GM10248 (cell line): ENCODE data around the gene CRAMP1.

Experiments used
- CTCF ChIA-PET: fragments of 300-600 bp; sonication (Branson Sonifier 250); formaldehyde crosslinking; extraction: SDS; loops from one replicate; lab custom pipeline; 2021; ENCODE audit warnings: antibody characterized with exemption; lab: Yijun Ruan, JAX
- POLR2A ChIA-PET: fragments of 350-650 bp; sonication (Branson Sonifier 250); formaldehyde crosslinking; extraction: SDS; loops from one replicate; lab custom pipeline; 2020; ENCODE audit warnings: antibody characterized with exemption; lab: Yijun Ruan, JAX
- DNase-seq: peaks from one replicate; pipeline ENCODE4 v3.0.0; 2012; ENCODE audit errors: extremely low spot score
- TF ChIP-seq, protein P1 (sequence below): IDR thresholded peaks from 2 replicates; pipeline ENCODE4 v1.5.1; 2012; ENCODE audit warnings: mild to moderate bottlenecking, low read depth; ENCODE audit errors: extremely low read depth, missing control alignments, control extremely low read depth

CRAMP1 gene

DNA sequence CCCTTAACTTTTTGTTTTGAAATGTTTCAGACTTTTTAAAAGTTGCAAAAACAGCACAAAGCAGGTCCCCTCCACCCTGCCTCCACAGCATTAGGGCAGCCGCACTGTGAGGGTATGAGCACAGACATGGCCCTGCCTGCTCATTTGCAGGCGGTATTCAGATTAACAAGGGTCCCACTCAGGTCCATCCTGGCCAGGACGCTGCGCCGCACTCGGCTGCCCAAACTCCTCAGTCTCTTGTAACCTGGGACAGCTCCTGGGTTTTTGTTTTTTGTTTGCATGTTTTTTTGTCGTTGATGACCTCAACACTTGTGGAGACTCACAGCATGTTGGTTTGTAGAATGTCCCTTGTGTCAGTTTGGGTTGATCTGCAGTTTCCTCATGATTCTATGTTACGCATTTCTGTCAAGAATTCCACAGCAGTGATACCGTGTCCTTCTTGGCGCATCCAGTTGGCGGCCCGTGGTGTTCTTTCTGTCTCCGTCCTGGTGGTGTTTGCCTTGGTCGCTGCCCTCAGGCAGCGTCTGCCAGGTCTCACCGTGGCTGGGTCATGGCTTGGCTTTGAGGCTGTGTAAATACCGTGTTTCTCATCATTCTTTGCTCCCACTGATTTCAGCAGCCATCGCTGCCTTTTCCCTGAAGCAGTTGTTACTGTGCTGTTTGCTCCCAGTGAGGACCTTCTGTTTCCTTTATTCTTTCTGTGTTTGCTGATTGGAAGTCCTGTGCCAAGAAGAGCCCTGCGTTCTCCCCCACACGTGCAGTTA is 18.5 kb downstream of the CRAMP1 start:
- CTCF ChIA-PET, result interaction anchor here (1.2 kb wide), 1 partner anchor 40 kb away, joined by 3 read pairs; no protein-coding TSS in a partner anchor

DNA sequence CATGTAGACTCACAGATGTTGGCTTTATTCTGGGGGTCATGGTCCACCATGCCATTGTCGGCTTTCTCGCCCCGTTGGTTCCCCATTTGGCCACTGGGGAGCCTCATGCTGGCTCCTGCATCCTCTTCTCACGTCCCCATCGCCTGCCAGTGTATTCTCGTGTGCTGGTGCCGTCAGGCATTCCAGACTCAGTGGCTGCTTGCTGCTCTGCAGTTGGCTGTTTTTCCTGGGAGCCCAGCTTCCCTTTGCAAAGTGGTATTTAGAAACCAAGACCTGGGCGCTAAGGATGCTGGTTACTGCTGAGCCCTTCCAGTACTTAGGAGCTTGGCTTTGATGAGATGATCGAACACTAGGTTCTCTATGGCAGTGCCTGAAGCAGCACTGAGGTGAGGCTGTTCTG is 19.1 kb downstream of the CRAMP1 start:
- ChIA-PET POLR2A (no interaction called here), CTCF (interaction anchor here (1.2 to 1.4 kb wide), 3 partner anchors 10 to 75 kb away, joined by 3 read pairs; partner anchors contain the start of gene MAPK8IP3)
- DNase-seq, result no peak
- TF ChIP-seq, protein P1, sequence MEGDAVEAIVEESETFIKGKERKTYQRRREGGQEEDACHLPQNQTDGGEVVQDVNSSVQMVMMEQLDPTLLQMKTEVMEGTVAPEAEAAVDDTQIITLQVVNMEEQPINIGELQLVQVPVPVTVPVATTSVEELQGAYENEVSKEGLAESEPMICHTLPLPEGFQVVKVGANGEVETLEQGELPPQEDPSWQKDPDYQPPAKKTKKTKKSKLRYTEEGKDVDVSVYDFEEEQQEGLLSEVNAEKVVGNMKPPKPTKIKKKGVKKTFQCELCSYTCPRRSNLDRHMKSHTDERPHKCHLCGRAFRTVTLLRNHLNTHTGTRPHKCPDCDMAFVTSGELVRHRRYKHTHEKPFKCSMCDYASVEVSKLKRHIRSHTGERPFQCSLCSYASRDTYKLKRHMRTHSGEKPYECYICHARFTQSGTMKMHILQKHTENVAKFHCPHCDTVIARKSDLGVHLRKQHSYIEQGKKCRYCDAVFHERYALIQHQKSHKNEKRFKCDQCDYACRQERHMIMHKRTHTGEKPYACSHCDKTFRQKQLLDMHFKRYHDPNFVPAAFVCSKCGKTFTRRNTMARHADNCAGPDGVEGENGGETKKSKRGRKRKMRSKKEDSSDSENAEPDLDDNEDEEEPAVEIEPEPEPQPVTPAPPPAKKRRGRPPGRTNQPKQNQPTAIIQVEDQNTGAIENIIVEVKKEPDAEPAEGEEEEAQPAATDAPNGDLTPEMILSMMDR, result no peak

More for the DNA sequence above, 18.5 kb downstream of the CRAMP1 start:
- POLR2A ChIA-PET, result no interaction called here
- DNase-seq, result no peak
- TF ChIP-seq, protein P1, result no peak

DNA sequence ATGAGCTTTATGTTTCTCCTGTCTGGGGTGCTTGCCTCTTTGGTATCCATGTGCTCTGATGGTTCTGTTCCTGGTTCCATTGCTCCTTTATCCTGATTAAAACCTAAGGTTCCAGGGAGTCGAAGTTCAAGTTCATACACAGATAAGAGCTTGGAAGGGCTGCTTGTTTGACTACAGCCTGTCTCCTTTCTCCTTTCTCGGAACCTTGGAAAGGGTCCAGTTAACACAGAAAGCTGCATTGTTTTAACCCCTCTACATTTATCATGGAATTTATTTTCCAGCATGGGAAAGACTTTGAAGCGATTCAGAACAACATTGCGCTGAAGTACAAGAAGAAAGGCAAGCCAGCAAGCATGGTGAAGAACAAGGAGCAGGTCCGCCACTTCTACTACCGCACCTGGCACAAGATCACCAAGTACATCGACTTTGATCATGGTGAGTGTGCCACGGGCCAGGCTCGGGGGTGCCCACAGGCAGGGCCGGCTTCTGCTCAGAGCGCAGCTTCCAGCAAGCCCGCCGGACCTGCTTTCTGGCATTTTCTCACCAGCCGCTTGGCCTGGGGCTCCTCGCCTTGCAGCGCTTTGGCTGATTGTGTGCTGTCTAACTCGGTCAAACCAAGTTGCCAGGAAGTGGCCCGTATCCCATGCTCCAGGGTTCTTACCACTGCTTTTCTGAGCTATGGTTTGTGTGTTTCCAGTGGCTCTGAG is 19.9 kb downstream of the CRAMP1 start:
- ChIA-PET POLR2A (no interaction called here), CTCF (interaction anchor here (1.2 to 1.4 kb wide), 3 partner anchors 9 to 74 kb away, joined by 3 read pairs; partner anchors contain the start of gene MAPK8IP3)
- DNase-seq, result no peak
- TF ChIP-seq, protein P1, result no peak

DNA sequence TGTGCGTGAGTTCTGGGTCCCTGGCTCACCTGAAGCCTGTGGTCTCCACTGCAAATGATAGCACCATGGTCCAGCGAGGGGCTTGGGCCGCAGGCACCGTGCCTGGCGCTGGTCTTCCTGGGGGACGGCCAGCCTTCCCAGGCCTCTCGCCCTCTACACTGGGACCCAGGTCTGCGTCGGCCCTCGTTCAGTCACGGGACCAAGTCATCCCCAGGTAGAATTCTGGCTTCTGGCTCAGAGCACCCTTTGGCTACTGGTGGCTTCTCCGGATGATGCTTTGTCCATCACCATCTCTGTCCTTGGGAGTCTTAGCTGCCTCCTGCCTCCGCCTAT is 20.4 kb downstream of the CRAMP1 start:
- DNase-seq, result no peak
- TF ChIP-seq, protein P1, result no peak
- ChIA-PET POLR2A (no interaction called here), CTCF (interaction anchor here (0.9 to 1.4 kb wide), 3 partner anchors 8 to 73 kb away, joined by 3 read pairs; partner anchors contain the start of gene MAPK8IP3)

DNA sequence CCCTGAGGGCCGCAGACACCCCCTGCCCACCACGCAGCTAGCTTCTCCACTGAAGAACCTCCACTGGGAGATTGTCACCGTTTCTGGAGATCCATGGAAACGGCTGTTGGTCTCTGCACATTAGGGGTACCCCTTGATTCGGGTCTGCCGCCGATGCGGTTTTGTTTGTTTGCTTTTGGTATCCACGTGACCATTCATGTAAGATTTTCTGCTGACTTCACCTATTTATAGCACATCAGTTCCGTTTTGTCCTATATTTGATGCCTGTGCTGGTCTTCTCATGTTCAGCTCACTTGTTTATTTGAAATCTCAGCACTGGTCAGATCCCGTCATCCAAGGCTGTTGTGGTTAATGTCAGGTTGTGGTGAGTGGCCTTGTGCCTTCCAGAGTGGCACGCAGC is 21.1 kb downstream of the CRAMP1 start:
- POLR2A ChIA-PET, result no interaction called here

DNA sequence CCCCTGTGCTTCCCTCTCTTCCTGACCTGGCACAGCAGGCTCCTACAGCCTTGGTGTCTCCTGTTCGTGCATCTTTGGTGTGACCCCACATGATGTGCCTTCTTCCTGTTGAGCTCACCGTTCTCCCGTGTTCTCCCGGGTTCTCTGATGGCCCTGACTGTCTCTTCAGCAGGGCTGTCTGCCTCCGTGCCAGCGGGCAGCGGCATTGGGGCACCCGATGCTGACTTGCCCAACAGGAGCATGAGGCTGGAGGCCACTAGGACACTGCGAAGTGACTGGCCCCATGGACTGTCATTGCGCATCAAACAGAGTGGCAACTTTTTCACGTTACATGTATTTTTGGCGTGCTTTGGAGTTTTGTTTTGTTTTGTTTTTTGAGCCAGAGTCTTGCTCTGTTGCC is 22.4 kb downstream of the CRAMP1 start:
- CTCF ChIA-PET, result no interaction called here
- TF ChIP-seq, protein P1, result no peak

More for the DNA sequence above, 21.1 kb downstream of the CRAMP1 start:
- DNase-seq, result no peak
- CTCF ChIA-PET, result interaction anchor here (0.9 kb wide), 1 partner anchor 44 kb away, joined by 3 read pairs; no protein-coding TSS in a partner anchor
- TF ChIP-seq, protein P1, result no peak

More for the DNA sequence above, 22.4 kb downstream of the CRAMP1 start:
- DNase-seq, result no peak
- POLR2A ChIA-PET, result no interaction called here
